Measurements from ENCODE around the gene NYNRIN. TPM values are rescaled to one million over a fixed set of nuclear protein-coding genes. Genes with fewer than 3 reads are reported as not detected.

Gene NYNRIN
- total and polyA plus RNA-seq, 2 experiments from 2014 or later = 3.1 to 20.0 TPM

DNA sequence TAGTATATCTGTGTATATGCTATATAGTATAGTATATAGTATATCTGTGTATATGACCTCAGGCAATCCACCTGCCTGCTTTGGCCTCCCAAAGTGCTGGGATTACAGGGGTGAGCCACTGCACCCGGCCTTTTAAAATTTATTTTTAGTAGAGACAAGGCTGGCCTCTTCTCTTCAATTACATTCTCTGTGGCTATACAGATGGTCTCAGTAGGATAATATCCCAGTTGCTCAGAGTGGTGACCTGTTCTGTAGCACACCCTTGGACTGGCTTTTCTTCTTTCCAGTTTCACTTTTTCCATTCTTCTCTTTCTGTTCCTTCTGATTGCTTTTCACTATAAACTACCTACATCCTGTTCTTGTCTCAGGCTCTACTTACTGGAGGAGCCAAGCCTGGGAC lies 34.0 kb upstream of the NYNRIN start (continued):
- TF ChIP-seq, protein P1, sequence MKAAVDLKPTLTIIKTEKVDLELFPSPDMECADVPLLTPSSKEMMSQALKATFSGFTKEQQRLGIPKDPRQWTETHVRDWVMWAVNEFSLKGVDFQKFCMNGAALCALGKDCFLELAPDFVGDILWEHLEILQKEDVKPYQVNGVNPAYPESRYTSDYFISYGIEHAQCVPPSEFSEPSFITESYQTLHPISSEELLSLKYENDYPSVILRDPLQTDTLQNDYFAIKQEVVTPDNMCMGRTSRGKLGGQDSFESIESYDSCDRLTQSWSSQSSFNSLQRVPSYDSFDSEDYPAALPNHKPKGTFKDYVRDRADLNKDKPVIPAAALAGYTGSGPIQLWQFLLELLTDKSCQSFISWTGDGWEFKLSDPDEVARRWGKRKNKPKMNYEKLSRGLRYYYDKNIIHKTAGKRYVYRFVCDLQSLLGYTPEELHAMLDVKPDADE (IDR thresholded peaks at IDR 0.05) = no peak
- no peak for TF ChIP-seq EZH2 (IDR thresholded peaks at IDR 0.05; ENCODE audit: low read depth, unreplicated experiment)
- no peak for TF ChIP-seq JUNB (IDR thresholded peaks at IDR 0.05; ENCODE audit: unreplicated experiment)
- TF ChIP-seq, protein P2, sequence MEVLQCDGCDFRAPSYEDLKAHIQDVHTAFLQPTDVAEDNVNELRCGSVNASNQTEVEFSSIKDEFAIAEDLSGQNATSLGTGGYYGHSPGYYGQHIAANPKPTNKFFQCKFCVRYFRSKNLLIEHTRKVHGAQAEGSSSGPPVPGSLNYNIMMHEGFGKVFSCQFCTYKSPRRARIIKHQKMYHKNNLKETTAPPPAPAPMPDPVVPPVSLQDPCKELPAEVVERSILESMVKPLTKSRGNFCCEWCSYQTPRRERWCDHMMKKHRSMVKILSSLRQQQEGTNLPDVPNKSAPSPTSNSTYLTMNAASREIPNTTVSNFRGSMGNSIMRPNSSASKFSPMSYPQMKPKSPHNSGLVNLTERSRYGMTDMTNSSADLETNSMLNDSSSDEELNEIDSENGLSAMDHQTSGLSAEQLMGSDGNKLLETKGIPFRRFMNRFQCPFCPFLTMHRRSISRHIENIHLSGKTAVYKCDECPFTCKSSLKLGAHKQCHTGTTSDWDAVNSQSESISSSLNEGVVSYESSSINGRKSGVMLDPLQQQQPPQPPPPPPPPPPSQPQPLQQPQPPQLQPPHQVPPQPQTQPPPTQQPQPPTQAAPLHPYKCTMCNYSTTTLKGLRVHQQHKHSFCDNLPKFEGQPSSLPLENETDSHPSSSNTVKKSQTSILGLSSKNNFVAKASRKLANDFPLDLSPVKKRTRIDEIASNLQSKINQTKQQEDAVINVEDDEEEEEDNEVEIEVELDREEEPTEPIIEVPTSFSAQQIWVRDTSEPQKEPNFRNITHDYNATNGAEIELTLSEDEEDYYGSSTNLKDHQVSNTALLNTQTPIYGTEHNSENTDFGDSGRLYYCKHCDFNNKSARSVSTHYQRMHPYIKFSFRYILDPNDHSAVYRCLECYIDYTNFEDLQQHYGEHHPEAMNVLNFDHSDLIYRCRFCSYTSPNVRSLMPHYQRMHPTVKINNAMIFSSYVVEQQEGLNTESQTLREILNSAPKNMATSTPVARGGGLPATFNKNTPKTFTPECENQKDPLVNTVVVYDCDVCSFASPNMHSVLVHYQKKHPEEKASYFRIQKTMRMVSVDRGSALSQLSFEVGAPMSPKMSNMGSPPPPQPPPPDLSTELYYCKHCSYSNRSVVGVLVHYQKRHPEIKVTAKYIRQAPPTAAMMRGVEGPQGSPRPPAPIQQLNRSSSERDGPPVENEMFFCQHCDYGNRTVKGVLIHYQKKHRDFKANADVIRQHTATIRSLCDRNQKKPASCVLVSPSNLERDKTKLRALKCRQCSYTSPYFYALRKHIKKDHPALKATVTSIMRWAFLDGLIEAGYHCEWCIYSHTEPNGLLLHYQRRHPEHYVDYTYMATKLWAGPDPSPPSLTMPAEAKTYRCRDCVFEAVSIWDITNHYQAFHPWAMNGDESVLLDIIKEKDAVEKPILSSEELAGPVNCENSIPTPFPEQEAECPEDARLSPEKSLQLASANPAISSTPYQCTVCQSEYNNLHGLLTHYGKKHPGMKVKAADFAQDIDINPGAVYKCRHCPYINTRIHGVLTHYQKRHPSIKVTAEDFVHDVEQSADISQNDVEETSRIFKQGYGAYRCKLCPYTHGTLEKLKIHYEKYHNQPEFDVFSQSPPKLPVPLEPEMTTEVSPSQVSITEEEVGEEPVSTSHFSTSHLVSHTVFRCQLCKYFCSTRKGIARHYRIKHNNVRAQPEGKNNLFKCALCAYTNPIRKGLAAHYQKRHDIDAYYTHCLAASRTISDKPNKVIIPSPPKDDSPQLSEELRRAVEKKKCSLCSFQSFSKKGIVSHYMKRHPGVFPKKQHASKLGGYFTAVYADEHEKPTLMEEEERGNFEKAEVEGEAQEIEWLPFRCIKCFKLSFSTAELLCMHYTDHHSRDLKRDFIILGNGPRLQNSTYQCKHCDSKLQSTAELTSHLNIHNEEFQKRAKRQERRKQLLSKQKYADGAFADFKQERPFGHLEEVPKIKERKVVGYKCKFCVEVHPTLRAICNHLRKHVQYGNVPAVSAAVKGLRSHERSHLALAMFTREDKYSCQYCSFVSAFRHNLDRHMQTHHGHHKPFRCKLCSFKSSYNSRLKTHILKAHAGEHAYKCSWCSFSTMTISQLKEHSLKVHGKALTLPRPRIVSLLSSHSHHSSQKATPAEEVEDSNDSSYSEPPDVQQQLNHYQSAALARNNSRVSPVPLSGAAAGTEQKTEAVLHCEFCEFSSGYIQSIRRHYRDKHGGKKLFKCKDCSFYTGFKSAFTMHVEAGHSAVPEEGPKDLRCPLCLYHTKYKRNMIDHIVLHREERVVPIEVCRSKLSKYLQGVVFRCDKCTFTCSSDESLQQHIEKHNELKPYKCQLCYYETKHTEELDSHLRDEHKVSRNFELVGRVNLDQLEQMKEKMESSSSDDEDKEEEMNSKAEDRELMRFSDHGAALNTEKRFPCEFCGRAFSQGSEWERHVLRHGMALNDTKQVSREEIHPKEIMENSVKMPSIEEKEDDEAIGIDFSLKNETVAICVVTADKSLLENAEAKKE (CRISPR knock-in tag; IDR thresholded peaks at IDR 0.05) = no peak
- no peak for TF ChIP-seq STAT1 (IDR thresholded peaks at IDR 0.05; ENCODE audit: unreplicated experiment)
- no peak for TF ChIP-seq NANOG (IDR thresholded peaks at IDR 0.05; ENCODE audit: borderline replicate concordance)
- no peak for TF ChIP-seq EZH2phosphoT487 (IDR thresholded peaks at IDR 0.05; ENCODE audit: unreplicated experiment)

DNA sequence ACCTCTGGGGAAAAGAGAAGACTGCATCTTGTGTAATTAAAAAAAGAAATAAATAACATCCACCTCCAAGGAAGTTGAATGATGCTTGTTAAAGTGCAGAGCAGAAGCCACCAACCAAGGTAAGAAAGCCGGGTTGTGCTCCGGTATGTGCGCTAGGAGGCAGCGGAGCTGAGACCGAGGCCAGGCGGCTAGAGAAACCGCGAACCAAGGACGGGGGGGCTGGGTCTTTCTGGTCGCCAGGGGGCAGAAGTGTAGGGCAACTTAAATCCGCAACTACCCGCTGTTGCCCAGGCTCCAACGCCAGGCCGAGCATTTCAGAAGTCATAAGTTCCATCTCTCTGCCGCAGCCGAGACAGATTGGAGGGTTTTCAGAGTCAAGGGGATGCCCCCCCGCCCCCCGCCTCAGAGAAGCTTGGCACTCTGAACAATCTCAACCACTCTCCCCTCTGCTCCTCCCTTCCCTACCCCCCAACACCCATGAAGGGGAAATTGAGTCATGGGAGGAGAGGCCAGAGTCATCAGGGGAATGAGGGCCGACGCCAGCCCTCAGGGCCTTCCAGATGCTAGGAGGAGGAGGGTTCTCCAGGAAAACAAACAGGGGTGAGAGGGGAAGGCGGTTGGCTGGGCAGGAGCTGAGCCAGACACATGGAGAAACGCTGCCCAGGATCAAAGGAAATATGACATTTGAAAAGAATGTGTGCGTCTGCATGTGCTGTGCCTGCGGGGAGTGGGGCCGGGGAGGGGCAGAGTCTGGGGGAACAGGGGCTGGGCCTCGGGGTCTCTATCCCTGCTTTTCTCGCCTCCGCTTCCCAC lies 33.0 kb upstream of the NYNRIN start:
- peak; percentile 96 for DNase-seq (ENCODE audit: low spot score)
- Histone ChIP-seq H3K79me2 (replicated peaks; ENCODE audit: insufficient read depth) (no peaks in the 10 kb centered on the region), H3K27ac (ENCODE audit: low read depth) (no peak overlapping the region), H3K9me2 (ENCODE audit: insufficient read depth) (no peaks in the 10 kb centered on the region), H3K27me3 (ENCODE audit: insufficient read depth) (peaks cover 45% of the 10 kb centered on the region), H3K36me3 (ENCODE audit: insufficient read depth) (no peaks in the 10 kb centered on the region), H3K4me2 (peak overlapping the region; percentile 99), H4K20me1 (replicated peaks; ENCODE audit: insufficient read depth) (no peaks in the 10 kb centered on the region), H3K4me1 (ENCODE audit: insufficient read depth) (peaks cover 14% of the 10 kb centered on the region; the same call in 1 of the 2 replicates), H3K4me3 (peak overlapping the region; percentile 97), H2AFZ (0 out of 2 replicates have a peak overlapping the region, but pooled peaks have one; percentile 64), H3F3A (replicated peaks; ENCODE audit: low read depth) (0 out of 2 replicates have a peak, but pooled peaks cover 4% of the 10 kb centered on the region)
- Mint-ChIP-seq H3K4me3 (peak overlapping the region; percentile 80), H3K27me3 (ENCODE audit: insufficient read depth, low read depth, poor library complexity) (peaks cover 22% of the 10 kb centered on the region), H3K27ac (peak overlapping the region; percentile 71; the same call in 1 of the 2 replicates), H3K36me3 (ENCODE audit: low read depth) (no peaks in the 10 kb centered on the region), H3K4me1 (peaks cover 14% of the 10 kb centered on the region), H3K9me3 (no peaks in the 10 kb centered on the region; the same call in 2 of the 3 replicates)
- no peak for TF ChIP-seq EZH2 (IDR thresholded peaks at IDR 0.05; ENCODE audit: low read depth, unreplicated experiment)
- TF ChIP-seq, protein P3, sequence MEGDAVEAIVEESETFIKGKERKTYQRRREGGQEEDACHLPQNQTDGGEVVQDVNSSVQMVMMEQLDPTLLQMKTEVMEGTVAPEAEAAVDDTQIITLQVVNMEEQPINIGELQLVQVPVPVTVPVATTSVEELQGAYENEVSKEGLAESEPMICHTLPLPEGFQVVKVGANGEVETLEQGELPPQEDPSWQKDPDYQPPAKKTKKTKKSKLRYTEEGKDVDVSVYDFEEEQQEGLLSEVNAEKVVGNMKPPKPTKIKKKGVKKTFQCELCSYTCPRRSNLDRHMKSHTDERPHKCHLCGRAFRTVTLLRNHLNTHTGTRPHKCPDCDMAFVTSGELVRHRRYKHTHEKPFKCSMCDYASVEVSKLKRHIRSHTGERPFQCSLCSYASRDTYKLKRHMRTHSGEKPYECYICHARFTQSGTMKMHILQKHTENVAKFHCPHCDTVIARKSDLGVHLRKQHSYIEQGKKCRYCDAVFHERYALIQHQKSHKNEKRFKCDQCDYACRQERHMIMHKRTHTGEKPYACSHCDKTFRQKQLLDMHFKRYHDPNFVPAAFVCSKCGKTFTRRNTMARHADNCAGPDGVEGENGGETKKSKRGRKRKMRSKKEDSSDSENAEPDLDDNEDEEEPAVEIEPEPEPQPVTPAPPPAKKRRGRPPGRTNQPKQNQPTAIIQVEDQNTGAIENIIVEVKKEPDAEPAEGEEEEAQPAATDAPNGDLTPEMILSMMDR (conservative IDR thresholded peaks at IDR 0.05; ENCODE audit: low read depth in 2 of 2) = peak; percentile 81 to 88
- peak; percentile 19 for ATAC-seq

Data from GM23338 (cell line).